GM21367 (cell line): Measurements from ENCODE around the gene ROBO4.

Source experiments
- ATAC-seq: cut with Tn5 transposase; IDR thresholded peaks from one replicate; pipeline ENCODE4 v1.9.1; 2021; ENCODE audit not compliant: unreplicated experiment

The ROBO4 gene

GRCh38 chr11:124897674-124898262 lies at the start of gene ROBO4:
Gene ROBO4 (minus strand): TSS chr11:124897865. CDS start chr11:124897795, 70 bp downstream.
- ATAC-seq = no peak

GRCh38 chr11:124946735-124947141 lies 49.1 kb upstream of the ROBO4 start:
- no peak for ATAC-seq

- no peak for ATAC-seq
Measured at GRCh38 chr11:124945826-124946225, 48.2 kb upstream of the ROBO4 start.

- ATAC-seq = no peak
Measured at GRCh38 chr11:124944565-124944964, 46.9 kb upstream of the ROBO4 start.

- no peak for ATAC-seq
Measured at GRCh38 chr11:124943741-124944140, 46.1 kb upstream of the ROBO4 start.

- ATAC-seq = no peak
Measured at GRCh38 chr11:124943254-124943616, 45.6 kb upstream of the ROBO4 start.

GRCh38 chr11:124942466-124943253 lies 45.0 kb upstream of the ROBO4 start:
- no peak for ATAC-seq

GRCh38 chr11:124941703-124942102 lies 44.0 kb upstream of the ROBO4 start:
- ATAC-seq = no peak

- no peak for ATAC-seq
Measured at GRCh38 chr11:124938970-124939369, 41.3 kb upstream of the ROBO4 start.

- no peak for ATAC-seq
Measured at GRCh38 chr11:124938206-124938765, 40.6 kb upstream of the ROBO4 start.

GRCh38 chr11:124937336-124937935 lies 39.8 kb upstream of the ROBO4 start:
- ATAC-seq = no peak

GRCh38 chr11:124935548-124936514 lies 38.2 kb upstream of the ROBO4 start, which contains the start of gene HEPACAM:
Gene HEPACAM (minus strand): TSS chr11:124936047. CDS start chr11:124936006, 41 bp downstream.
- ATAC-seq = no peak

- ATAC-seq = no peak
Measured at GRCh38 chr11:124934862-124935547, 37.3 kb upstream of the ROBO4 start.

GRCh38 chr11:124930799-124931198 lies 33.1 kb upstream of the ROBO4 start:
- peak; percentile 88 for ATAC-seq

- no peak for ATAC-seq
Measured at GRCh38 chr11:124928942-124929665, 31.4 kb upstream of the ROBO4 start.

- no peak for ATAC-seq
Measured at GRCh38 chr11:124923296-124923695, 25.6 kb upstream of the ROBO4 start.

GRCh38 chr11:124922831-124923230 lies 25.2 kb upstream of the ROBO4 start:
- no peak for ATAC-seq

- peak; percentile 66 for ATAC-seq
Measured at GRCh38 chr11:124920870-124921609, 23.4 kb upstream of the ROBO4 start.

- no peak for ATAC-seq
Measured at GRCh38 chr11:124920356-124920755, 22.7 kb upstream of the ROBO4 start.
